Natural killer cell (primary cell): ENCODE measurements around the gene ADAM22. TPM values are rescaled to one million over a fixed set of nuclear protein-coding genes. Genes with fewer than 3 reads are reported as not detected.

Experiments used
- ATAC-seq, 3 donors: fragments of 150-1000 bp in 2 of 3; fragments of 200-7000 bp in 1 of 3; cut with Tn5 transposase; 1 replicate in 1 of 3; 2 replicates in 2 of 3; pipeline ENCODE4 v1.10.0; 2021; ENCODE audit warnings: mild to moderate bottlenecking in 2 of 3, moderate library complexity in 2 of 3
- DNase-seq, 2 donors: peaks; one replicate each; pipeline versions ENCODE4 v3.0.0 to v3.0.0-alpha.2; 2013 to 2021; ENCODE audit warnings: mixed read lengths in 1 of 2
- H3K27ac ChIP-seq: one replicate; pipeline ENCODE4 v1.5.1; 2013; ENCODE audit warnings: mild to moderate bottlenecking, low read length
- H3K27me3 ChIP-seq: one replicate; pipeline ENCODE4 v1.6.1; 2013; ENCODE audit warnings: low read length; ENCODE audit not compliant: control insufficient read depth, insufficient read depth
- H3K36me3 ChIP-seq: one replicate; pipeline ENCODE4 v1.6.1; 2013; ENCODE audit warnings: low read length; ENCODE audit not compliant: control insufficient read depth, insufficient read depth
- H3K4me1 ChIP-seq: one replicate; pipeline ENCODE4 v1.6.1; 2013; ENCODE audit warnings: low read length; ENCODE audit not compliant: control insufficient read depth, insufficient read depth
- H3K4me3 ChIP-seq: one replicate; pipeline ENCODE4 v1.5.1; 2013; ENCODE audit warnings: low read length
- H3K9me3 ChIP-seq: one replicate; pipeline ENCODE4 v1.6.1; 2013; ENCODE audit warnings: low read length; ENCODE audit not compliant: control insufficient read depth, insufficient read depth
- H3K27ac Mint-ChIP-seq, 2 donors: one replicate each; pipeline ENCODE4 v1.8.0; 2022; ENCODE audit warnings: mild to moderate bottlenecking in 2 of 2, mixed read lengths in 2 of 2, moderate library complexity in 1 of 2
- H3K27me3 Mint-ChIP-seq, 2 donors: one replicate each; pipeline ENCODE4 v1.8.0; 2022; ENCODE audit warnings: low read depth in 2 of 2, mixed read lengths in 2 of 2
- H3K36me3 Mint-ChIP-seq: one replicate; pipeline ENCODE4 v1.8.0; 2022; ENCODE audit warnings: mixed read lengths
- H3K4me1 Mint-ChIP-seq, 2 donors: one replicate each; pipeline ENCODE4 v1.8.0; 2022; ENCODE audit warnings: mixed read lengths in 2 of 2
- H3K4me3 Mint-ChIP-seq: one replicate; pipeline ENCODE4 v1.8.0; 2022; ENCODE audit warnings: mild to moderate bottlenecking, moderate library complexity, mixed read lengths
- H3K9me3 Mint-ChIP-seq, 2 donors: one replicate each; pipeline ENCODE4 v1.8.0; 2022; ENCODE audit warnings: mixed read lengths in 2 of 2
- WGBS: methylation state at CpG from one replicate; pipeline ENCODE4 v1.1.7; 2013; ENCODE audit warnings: missing lambda C conversion rate; ENCODE audit not compliant: insufficient coverage; 5-methylcytosine and 5-hydroxymethylcytosine counted together
- intact Hi-C: fragments of 100-400 bp; cut with micrococcal nuclease; formaldehyde crosslinking; loops from one replicate; pipeline ENCODE4 v1.14.2; 2022
- total RNA-seq, 4 donors: library from RNA; stranded (reverse); fragments of 120-200 nt in 1 of 4; gene quantifications; one replicate each; pipeline versions ENCODE4 v1.2.3 to v1.2.4, GENCODE V29; 2013 to 2022
- TF ChIP-seq, protein P1 (sequence below): fragments of 200-600 bp; IDR thresholded peaks from one replicate; pipeline ENCODE4 v1.8.0; 2022; ENCODE audit warnings: antibody characterized with exemption

The ADAM22 gene
- total RNA-seq, 3 donors from 2014 or later (not counting 1 experiment from before 2014, with no cell fraction given): 3.0 to 5.4 (median 3.7) TPM

- DNase-seq (no peak), ATAC-seq (no peak)
- Histone ChIP-seq H3K4me3 (no peak overlapping the region), H3K36me3 (no peaks in the 10 kb centered on the region), H3K27me3 (no peaks in the 10 kb centered on the region), H3K27ac (no peak overlapping the region), H3K9me3 (no peaks in the 10 kb centered on the region), H3K4me1 (no peaks in the 10 kb centered on the region)
- Mint-ChIP-seq H3K4me1 (no peaks in the 10 kb centered on the region), H3K4me3 (no peak overlapping the region), H3K9me3 (peaks cover 0 to under 1% of the 10 kb centered on the region in 2 donors), H3K27me3 (peaks cover 7 to 37% of the 10 kb centered on the region in 2 donors), H3K36me3 (peaks cover 2% of the 10 kb centered on the region), H3K27ac (no peak overlapping the region)
- TF ChIP-seq, protein P1, sequence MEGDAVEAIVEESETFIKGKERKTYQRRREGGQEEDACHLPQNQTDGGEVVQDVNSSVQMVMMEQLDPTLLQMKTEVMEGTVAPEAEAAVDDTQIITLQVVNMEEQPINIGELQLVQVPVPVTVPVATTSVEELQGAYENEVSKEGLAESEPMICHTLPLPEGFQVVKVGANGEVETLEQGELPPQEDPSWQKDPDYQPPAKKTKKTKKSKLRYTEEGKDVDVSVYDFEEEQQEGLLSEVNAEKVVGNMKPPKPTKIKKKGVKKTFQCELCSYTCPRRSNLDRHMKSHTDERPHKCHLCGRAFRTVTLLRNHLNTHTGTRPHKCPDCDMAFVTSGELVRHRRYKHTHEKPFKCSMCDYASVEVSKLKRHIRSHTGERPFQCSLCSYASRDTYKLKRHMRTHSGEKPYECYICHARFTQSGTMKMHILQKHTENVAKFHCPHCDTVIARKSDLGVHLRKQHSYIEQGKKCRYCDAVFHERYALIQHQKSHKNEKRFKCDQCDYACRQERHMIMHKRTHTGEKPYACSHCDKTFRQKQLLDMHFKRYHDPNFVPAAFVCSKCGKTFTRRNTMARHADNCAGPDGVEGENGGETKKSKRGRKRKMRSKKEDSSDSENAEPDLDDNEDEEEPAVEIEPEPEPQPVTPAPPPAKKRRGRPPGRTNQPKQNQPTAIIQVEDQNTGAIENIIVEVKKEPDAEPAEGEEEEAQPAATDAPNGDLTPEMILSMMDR: no peak
- intact Hi-C loops: no loop called here
Measured at GRCh38 chr7:88233828-88234227, 299.8 kb downstream of the ADAM22 start.

GRCh38 chr7:88239852-88240251 is 305.8 kb downstream of the ADAM22 start:
- no peak overlapping the region for H3K27ac ChIP-seq
- TF ChIP-seq, protein P1: no peak
- H3K27me3 Mint-ChIP-seq: peaks cover 10 to 22% of the 10 kb centered on the region in 2 donors
- no peaks in the 10 kb centered on the region for H3K36me3 Mint-ChIP-seq
- no peaks in the 10 kb centered on the region for H3K9me3 ChIP-seq
- no peak overlapping the region for H3K4me3 Mint-ChIP-seq
- H3K9me3 Mint-ChIP-seq: no peaks in the 10 kb centered on the region
- H3K4me3 ChIP-seq: no peak overlapping the region
- H3K27ac Mint-ChIP-seq: no peak overlapping the region
- H3K36me3 ChIP-seq: no peaks in the 10 kb centered on the region
- H3K4me1 Mint-ChIP-seq: no peaks in the 10 kb centered on the region
- ATAC-seq: no peak
- H3K4me1 ChIP-seq: no peaks in the 10 kb centered on the region
- WGBS: no CpG with 5 or more reads among the region's 1 CpG
- DNase-seq: no peak
- H3K27me3 ChIP-seq: no peaks in the 10 kb centered on the region
- intact Hi-C loops: loop anchor here (10.0 kb wide), 1 partner anchor 1385 kb away; no protein-coding TSS in a partner anchor

DNA sequence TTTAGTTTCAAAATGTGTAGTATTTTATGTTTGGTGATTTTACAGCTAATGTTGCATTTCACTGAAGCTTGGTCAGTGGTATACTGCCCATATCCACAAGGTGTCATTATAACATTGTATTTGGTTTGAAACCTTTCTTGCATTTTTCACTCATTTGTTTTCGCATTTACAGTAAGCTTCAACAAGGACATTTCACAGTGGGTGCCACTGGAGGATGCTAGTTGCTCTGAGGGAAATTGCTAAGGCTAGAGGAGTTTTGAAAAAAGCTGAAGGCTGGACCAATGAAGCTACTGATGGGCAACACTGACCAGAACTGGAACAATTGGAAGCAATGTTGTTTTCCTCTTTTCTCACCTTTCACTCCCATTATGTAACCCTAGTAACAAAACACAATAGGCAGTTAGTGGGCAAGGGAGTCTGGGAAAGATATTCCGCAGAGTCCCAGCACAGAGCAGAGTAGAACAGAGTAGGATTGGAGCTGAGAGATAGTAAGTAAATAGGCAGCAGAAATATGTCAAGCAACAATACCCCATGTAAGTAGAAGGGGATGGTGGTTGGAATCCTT is 309.4 kb downstream of the ADAM22 start:
- 88% methylated on average over 1 of the region's 2 CpGs for WGBS
- Histone ChIP-seq H3K27me3 (no peaks in the 10 kb centered on the region), H3K9me3 (no peaks in the 10 kb centered on the region), H3K4me3 (no peak overlapping the region), H3K27ac (no peak overlapping the region), H3K36me3 (no peaks in the 10 kb centered on the region), H3K4me1 (no peaks in the 10 kb centered on the region)
- Mint-ChIP-seq H3K4me3 (no peak overlapping the region), H3K36me3 (no peaks in the 10 kb centered on the region), H3K4me1 (no peaks in the 10 kb centered on the region), H3K27me3 (peaks cover 18 to 38% of the 10 kb centered on the region in 2 donors), H3K9me3 (no peaks in the 10 kb centered on the region), H3K27ac (no peak overlapping the region)
- TF ChIP-seq, protein P1: no peak
- DNase-seq (peak in 1 of 2 donors; percentile 31), ATAC-seq (peak; percentile 36 to 58 (median 41))
- intact Hi-C loops: loop anchor here (10.0 kb wide), 1 partner anchor 1381 kb away; no protein-coding TSS in a partner anchor

DNA sequence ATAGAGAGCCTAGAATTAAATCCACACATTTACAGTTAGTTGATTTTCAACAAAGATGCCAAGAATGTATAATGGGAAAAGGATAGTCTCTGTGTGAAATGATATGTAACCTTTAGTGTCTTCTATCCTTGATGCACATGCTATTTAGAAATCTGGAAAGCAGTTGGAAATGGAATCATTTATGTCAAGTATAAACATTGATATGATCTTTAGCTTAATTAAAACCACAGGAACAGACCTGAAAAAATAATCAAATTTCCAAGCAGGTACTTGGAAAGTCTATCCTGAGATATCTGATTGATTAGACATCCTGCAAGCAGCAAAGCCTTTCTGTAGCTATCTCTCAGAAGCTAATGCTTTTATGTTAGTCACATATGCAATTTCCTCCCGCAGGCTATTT is 310.2 kb downstream of the ADAM22 start:
- WGBS: no CpG with 5 or more reads among the region's 1 CpG
- peaks cover 18 to 47% of the 10 kb centered on the region in 2 donors for H3K27me3 Mint-ChIP-seq
- no peaks in the 10 kb centered on the region for H3K9me3 Mint-ChIP-seq
- H3K4me1 Mint-ChIP-seq: no peaks in the 10 kb centered on the region
- H3K27ac Mint-ChIP-seq: no peak overlapping the region
- intact Hi-C loops: loop anchor here (10.0 kb wide), 1 partner anchor 1381 kb away; no protein-coding TSS in a partner anchor
- TF ChIP-seq, protein P1: no peak
- no peak overlapping the region for H3K27ac ChIP-seq
- DNase-seq (no peak), ATAC-seq (no peak)
- H3K9me3 ChIP-seq: no peaks in the 10 kb centered on the region
- H3K4me3 Mint-ChIP-seq: no peak overlapping the region
- no peaks in the 10 kb centered on the region for H3K36me3 ChIP-seq
- no peaks in the 10 kb centered on the region for H3K27me3 ChIP-seq
- H3K4me1 ChIP-seq: no peaks in the 10 kb centered on the region
- no peaks in the 10 kb centered on the region for H3K36me3 Mint-ChIP-seq
- H3K4me3 ChIP-seq: no peak overlapping the region
